Measurements from ENCODE around the gene PIEZO1.

DNA sequence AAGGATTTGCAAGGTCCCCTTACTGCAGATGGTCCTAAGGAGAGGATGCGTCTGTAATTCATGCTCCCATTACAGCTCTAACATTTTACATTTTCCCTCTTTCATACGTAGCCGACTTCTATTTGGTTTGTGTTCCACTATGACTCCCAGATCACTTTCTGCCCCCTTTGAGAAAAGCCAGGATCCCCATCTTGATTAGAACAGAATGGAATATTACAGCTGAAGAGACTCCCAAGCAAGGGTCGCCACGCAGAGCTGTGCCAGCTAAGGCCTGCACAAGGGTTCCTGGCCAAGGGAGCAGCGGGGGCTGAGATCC is 15.2 kb upstream of the PIEZO1 start:
- TF ChIP-seq SMC3 (IDR thresholded peaks at IDR 0.05) (no peak), POLR2A (IDR thresholded peaks at IDR 0.05; ENCODE audit: low read length) (no peak), EHMT2 (IDR thresholded peaks at IDR 0.05; ENCODE audit: low read depth) (no peak), JUNB (IDR thresholded peaks at IDR 0.05) (no peak)
- TF ChIP-seq, protein P1, sequence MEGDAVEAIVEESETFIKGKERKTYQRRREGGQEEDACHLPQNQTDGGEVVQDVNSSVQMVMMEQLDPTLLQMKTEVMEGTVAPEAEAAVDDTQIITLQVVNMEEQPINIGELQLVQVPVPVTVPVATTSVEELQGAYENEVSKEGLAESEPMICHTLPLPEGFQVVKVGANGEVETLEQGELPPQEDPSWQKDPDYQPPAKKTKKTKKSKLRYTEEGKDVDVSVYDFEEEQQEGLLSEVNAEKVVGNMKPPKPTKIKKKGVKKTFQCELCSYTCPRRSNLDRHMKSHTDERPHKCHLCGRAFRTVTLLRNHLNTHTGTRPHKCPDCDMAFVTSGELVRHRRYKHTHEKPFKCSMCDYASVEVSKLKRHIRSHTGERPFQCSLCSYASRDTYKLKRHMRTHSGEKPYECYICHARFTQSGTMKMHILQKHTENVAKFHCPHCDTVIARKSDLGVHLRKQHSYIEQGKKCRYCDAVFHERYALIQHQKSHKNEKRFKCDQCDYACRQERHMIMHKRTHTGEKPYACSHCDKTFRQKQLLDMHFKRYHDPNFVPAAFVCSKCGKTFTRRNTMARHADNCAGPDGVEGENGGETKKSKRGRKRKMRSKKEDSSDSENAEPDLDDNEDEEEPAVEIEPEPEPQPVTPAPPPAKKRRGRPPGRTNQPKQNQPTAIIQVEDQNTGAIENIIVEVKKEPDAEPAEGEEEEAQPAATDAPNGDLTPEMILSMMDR (IDR thresholded peaks at IDR 0.05): no peak
- TF ChIP-seq, protein P2, sequence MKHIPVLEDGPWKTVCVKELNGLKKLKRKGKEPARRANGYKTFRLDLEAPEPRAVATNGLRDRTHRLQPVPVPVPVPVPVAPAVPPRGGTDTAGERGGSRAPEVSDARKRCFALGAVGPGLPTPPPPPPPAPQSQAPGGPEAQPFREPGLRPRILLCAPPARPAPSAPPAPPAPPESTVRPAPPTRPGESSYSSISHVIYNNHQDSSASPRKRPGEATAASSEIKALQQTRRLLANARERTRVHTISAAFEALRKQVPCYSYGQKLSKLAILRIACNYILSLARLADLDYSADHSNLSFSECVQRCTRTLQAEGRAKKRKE (CRISPR knock-in tag; IDR thresholded peaks at IDR 0.05; ENCODE audit: low read depth): no peak
